Stomach (tissue), 4 donors: ENCODE measurements around the gene DIP2A.

Source experiments
- EP300 ChIP-seq: sonication (generic); formaldehyde crosslinking; IDR thresholded peaks from one replicate; pipeline ENCODE4 v1.6.1; 2017; ENCODE audit warnings: antibody characterized with exemption
- POLR2A ChIP-seq, 4 donors: fragments of 450-650 bp; IDR thresholded peaks; one replicate each; pipeline ENCODE4 v1.6.1; 2016; ENCODE audit warnings: antibody characterized with exemption in 4 of 4, control low read depth in 2 of 4, mild to moderate bottlenecking in 1 of 4, moderate library complexity in 1 of 4
- POLR2AphosphoS5 ChIP-seq, 3 donors: sonication (generic); formaldehyde crosslinking; IDR thresholded peaks; one replicate each; pipeline ENCODE4 v1.6.1; 2016; ENCODE audit warnings: antibody characterized with exemption in 3 of 3
- TF ChIP-seq, protein P1 (sequence below), 7 experiments: fragments of 450-650 bp in 4 of 7; fragments of 200-600 bp in 3 of 7; sonication (generic) in 3 of 7; IDR thresholded peaks; one replicate each; pipeline ENCODE4 v1.5.1; 2016 to 2019; ENCODE audit warnings: antibody characterized with exemption in 7 of 7, control low read depth in 2 of 7, mild to moderate bottlenecking in 1 of 7

DNA sequence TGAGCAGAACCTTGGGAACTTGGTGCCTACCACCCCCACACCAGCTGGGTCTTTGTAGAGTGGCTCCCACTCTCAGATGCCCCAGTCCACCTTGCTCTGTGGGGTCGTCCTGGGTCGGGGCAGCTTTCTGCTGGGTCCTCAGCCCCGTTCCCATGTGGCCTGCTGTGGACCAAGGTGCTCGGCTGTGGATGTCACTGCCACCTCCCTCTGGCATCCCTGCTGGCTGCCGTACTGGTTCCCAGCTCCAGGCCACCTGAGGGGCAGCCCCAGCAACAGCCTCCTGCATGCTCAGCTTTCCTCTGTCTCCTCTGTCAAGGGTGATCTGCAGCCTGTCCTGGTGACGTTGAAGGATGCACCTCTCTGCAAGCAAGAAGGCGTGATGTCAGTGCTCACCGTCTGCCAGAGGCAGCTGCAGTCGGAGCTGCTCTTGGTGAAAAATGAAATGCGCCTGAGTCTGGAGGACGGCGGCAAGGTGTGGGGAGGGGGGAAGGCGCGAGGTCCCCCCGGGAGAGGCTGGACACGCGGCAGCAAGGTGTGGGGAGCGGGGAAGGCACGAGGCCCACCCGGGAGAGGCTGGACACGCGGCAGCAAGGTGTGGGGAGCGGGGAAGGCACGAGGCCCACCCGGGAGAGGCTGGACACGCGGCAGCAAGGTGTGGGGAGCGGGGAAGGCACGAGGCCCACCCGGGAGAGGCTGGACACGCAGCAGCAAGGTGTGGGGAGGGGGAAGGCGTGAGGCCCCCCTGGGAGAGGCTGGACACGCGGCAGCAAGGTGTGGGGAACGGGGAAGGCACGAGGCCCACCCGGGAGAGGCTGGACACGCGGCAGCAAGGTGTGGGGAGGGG is 45.9 kb upstream of the DIP2A start:
- TF ChIP-seq, protein P1, sequence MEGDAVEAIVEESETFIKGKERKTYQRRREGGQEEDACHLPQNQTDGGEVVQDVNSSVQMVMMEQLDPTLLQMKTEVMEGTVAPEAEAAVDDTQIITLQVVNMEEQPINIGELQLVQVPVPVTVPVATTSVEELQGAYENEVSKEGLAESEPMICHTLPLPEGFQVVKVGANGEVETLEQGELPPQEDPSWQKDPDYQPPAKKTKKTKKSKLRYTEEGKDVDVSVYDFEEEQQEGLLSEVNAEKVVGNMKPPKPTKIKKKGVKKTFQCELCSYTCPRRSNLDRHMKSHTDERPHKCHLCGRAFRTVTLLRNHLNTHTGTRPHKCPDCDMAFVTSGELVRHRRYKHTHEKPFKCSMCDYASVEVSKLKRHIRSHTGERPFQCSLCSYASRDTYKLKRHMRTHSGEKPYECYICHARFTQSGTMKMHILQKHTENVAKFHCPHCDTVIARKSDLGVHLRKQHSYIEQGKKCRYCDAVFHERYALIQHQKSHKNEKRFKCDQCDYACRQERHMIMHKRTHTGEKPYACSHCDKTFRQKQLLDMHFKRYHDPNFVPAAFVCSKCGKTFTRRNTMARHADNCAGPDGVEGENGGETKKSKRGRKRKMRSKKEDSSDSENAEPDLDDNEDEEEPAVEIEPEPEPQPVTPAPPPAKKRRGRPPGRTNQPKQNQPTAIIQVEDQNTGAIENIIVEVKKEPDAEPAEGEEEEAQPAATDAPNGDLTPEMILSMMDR (IDR thresholded peaks at IDR 0.05): no peak
- TF ChIP-seq POLR2A (IDR thresholded peaks at IDR 0.05) (no peak), POLR2AphosphoS5 (IDR thresholded peaks at IDR 0.05) (no peak), EP300 (no peak)
